HepG2 (cell line): ENCODE data around the gene NECAB2. TPM values are rescaled to one million over a fixed set of nuclear protein-coding genes. Genes with fewer than 3 reads are reported as not detected.
A peak's percentile ranks its signal among the peaks of the same experiment; 100 is the strongest.

Experiments used
- CEBPG ChIP-seq: IDR thresholded peaks from 2 replicates; pipeline ENCODE4 v1.6.1; 2016
- HCFC1 ChIP-seq: fragments of 150-350 bp; IDR thresholded peaks from 2 replicates; pipeline ENCODE4 v1.6.1; 2014; ENCODE audit warnings: low read depth, low read length
- KDM4B ChIP-seq: sonication (generic); formaldehyde crosslinking; IDR thresholded peaks from 2 replicates; pipeline ENCODE4 v1.4.0; 2020; ENCODE audit warnings: missing genetic modification reagents
- MAFG ChIP-seq: sonication (generic); formaldehyde crosslinking; IDR thresholded peaks from 2 replicates; pipeline ENCODE4 v1.5.1; 2020; ENCODE audit warnings: mild to moderate bottlenecking, missing genetic modification reagents
- MXD4 ChIP-seq: IDR thresholded peaks from 2 replicates; pipeline ENCODE4 v1.6.1; 2016; ENCODE audit warnings: mild to moderate bottlenecking, missing biosample characterization, missing genetic modification reagents
- PRMT3 ChIP-seq: sonication (generic); formaldehyde crosslinking; IDR thresholded peaks from 2 replicates; pipeline ENCODE4 v1.8.1; 2022; ENCODE audit warnings: low read depth, mild to moderate bottlenecking, moderate library complexity, missing genetic modification reagents, borderline replicate concordance
- RAD51 ChIP-seq: fragments of 450-650 bp; IDR thresholded peaks from 2 replicates; pipeline ENCODE4 v1.6.1; 2016; ENCODE audit warnings: borderline replicate concordance
- REPIN1 ChIP-seq: sonication (generic); formaldehyde crosslinking; IDR thresholded peaks from 2 replicates; pipeline ENCODE4 v1.8.0; 2022; ENCODE audit warnings: missing genetic modification reagents, low read depth, mild to moderate bottlenecking, borderline replicate concordance
- REST ChIP-seq, 2 experiments: IDR thresholded peaks; 2 replicates each; pipeline ENCODE4 v1.6.1; 2011 to 2012; ENCODE audit warnings: low read length in 2 of 2, borderline replicate concordance in 1 of 2, low read depth in 1 of 2, mild to moderate bottlenecking in 1 of 2, moderate library complexity in 1 of 2
- SP140L ChIP-seq: sonication (generic); formaldehyde crosslinking; IDR thresholded peaks from 2 replicates; pipeline ENCODE4 v1.4.0; 2020; ENCODE audit warnings: missing genetic modification reagents, borderline replicate concordance
- SRSF4 ChIP-seq: fragments of 200-400 bp; formaldehyde crosslinking; IDR thresholded peaks from one replicate; pipeline ENCODE4 v1.6.1; 2018; ENCODE audit warnings: mild to moderate bottlenecking, low read depth, low read length, moderate library complexity; ENCODE audit not compliant: poor library complexity, severe bottlenecking
- THYN1 ChIP-seq: sonication (generic); formaldehyde crosslinking; IDR thresholded peaks from 2 replicates; pipeline ENCODE4 v1.8.1; 2023; ENCODE audit warnings: low read depth, mild to moderate bottlenecking, moderate library complexity, missing genetic modification reagents, borderline replicate concordance
- XRCC5 ChIP-seq: fragments of 200-400 bp; formaldehyde crosslinking; optimal IDR thresholded peaks from 2 replicates; pipeline ENCODE3; 2017; ENCODE audit warnings: mild to moderate bottlenecking, low read length
- ZEB1 ChIP-seq: IDR thresholded peaks from 2 replicates; pipeline ENCODE4 v1.6.1; 2012; ENCODE audit warnings: mild to moderate bottlenecking, low read depth, inconsistent platforms; ENCODE audit not compliant: insufficient replicate concordance
- ZNF44 ChIP-seq: sonication (generic); formaldehyde crosslinking; IDR thresholded peaks from 2 replicates; pipeline ENCODE4 v1.5.1; 2020; ENCODE audit warnings: mild to moderate bottlenecking, missing genetic modification reagents
- ZNF484 ChIP-seq: sonication (generic); formaldehyde crosslinking; IDR thresholded peaks from 2 replicates; pipeline ENCODE4 v1.5.1; 2020; ENCODE audit warnings: mild to moderate bottlenecking, low read depth, missing genetic modification reagents, borderline replicate concordance
- ZNF557 ChIP-seq: sonication (generic); formaldehyde crosslinking; IDR thresholded peaks from 2 replicates; pipeline ENCODE4 v1.4.0; 2020; ENCODE audit warnings: missing genetic modification reagents
- ZNF558 ChIP-seq: sonication (generic); formaldehyde crosslinking; IDR thresholded peaks from 2 replicates; pipeline ENCODE4 v1.9.0; 2022; ENCODE audit warnings: mild to moderate bottlenecking, missing genetic modification reagents, borderline replicate concordance
- ZNF577 ChIP-seq: sonication (generic); formaldehyde crosslinking; IDR thresholded peaks from 2 replicates; pipeline ENCODE4 v1.4.0; 2020; ENCODE audit warnings: mild to moderate bottlenecking, low read depth, missing genetic modification reagents, borderline replicate concordance
- ZNF768 ChIP-seq: sonication (generic); formaldehyde crosslinking; IDR thresholded peaks from 2 replicates; pipeline ENCODE4 v1.4.0; 2020; ENCODE audit warnings: missing genetic modification reagents
- ZNF816 ChIP-seq: sonication (generic); formaldehyde crosslinking; IDR thresholded peaks from 2 replicates; pipeline ENCODE4 v1.8.0; 2022; ENCODE audit warnings: missing genetic modification reagents, mild to moderate bottlenecking, borderline replicate concordance
- ZSCAN9 ChIP-seq: IDR thresholded peaks from 2 replicates; pipeline ENCODE4 v1.6.1; 2016; ENCODE audit warnings: borderline replicate concordance
- polyA plus RNA-seq, 8 experiments: library from polyadenylated mRNA; depleted of rRNA in 3 of 8; stranded (reverse) in 7 of 8; unstranded in 1 of 8; fragments of >200 nt; fragmentation: Illumina TruSeq in 4 of 8; extraction: Trizol in 4 of 8; gene quantifications; 2 replicates each; pipeline versions ENCODE4 v1.2.1 to v1.2.3, GENCODE V29; 2011 to 2016; ENCODE audit warnings: low read depth in 4 of 8, missing spikeins in 1 of 8, mixed read lengths in 1 of 8; ENCODE audit not compliant: insufficient read depth in 1 of 8
- total RNA-seq, 5 experiments: library from RNA; depleted of rRNA; stranded (reverse); fragments of >200 nt; fragmentation: Illumina TruSeq; extraction: Trizol; gene quantifications; 2 replicates each; pipeline ENCODE4 v1.2.3, GENCODE V29; 2016; ENCODE audit warnings: low read depth in 1 of 5
- TF ChIP-seq, protein P1 (sequence below): sonication (generic); formaldehyde crosslinking; IDR thresholded peaks from 2 replicates; pipeline ENCODE4 v1.8.0; 2022; ENCODE audit warnings: low read depth, missing genetic modification reagents
- TF ChIP-seq, protein P2 (sequence below): sonication (generic); formaldehyde crosslinking; IDR thresholded peaks from 2 replicates; pipeline ENCODE4 v1.4.0; 2020; ENCODE audit warnings: missing genetic modification reagents

The NECAB2 gene
- total and polyA plus RNA-seq, 2 of the 13 experiments (the other 11 are each of a cell fraction or from before 2014, with no cell fraction given): 0.21 to 0.49 TPM

GRCh38 chr16:83948914-83949723, 18.9 kb upstream of the NECAB2 start (continued):
- TF ChIP-seq SRSF4 (no peak), RAD51 (no peak), KDM4B (peak; percentile 65; the same call in 1 of the 2 replicates), ZNF577 (CRISPR knock-in tag) (no peak), ZNF557 (CRISPR knock-in tag) (no peak), REPIN1 (CRISPR knock-in tag) (no peak), THYN1 (CRISPR knock-in tag) (no peak), ZNF484 (no peak), ZNF768 (CRISPR knock-in tag) (peak; percentile 100), MXD4 (peak; percentile 42; the same call in 1 of the 2 replicates), XRCC5 (no peak), ZNF44 (CRISPR knock-in tag) (no peak; the same call in 1 of the 2 replicates), SP140L (no peak), ZNF816 (CRISPR knock-in tag) (no peak), PRMT3 (CRISPR knock-in tag) (no peak), CEBPG (CRISPR knock-in tag) (no peak), MAFG (peak; percentile 70), REST (IDR thresholded peaks at IDR 0.05; ENCODE audit: borderline replicate concordance in 1 of 2, low read depth in 1 of 2, low read length in 2 of 2) (peak in 1 of 2 experiments; percentile 50; a peak in 1 of 4 replicates), HCFC1 (no peak), ZEB1 (peak; percentile 83), ZSCAN9 (CRISPR knock-in tag) (no peak), ZNF558 (CRISPR knock-in tag) (no peak)
- TF ChIP-seq, protein P1, sequence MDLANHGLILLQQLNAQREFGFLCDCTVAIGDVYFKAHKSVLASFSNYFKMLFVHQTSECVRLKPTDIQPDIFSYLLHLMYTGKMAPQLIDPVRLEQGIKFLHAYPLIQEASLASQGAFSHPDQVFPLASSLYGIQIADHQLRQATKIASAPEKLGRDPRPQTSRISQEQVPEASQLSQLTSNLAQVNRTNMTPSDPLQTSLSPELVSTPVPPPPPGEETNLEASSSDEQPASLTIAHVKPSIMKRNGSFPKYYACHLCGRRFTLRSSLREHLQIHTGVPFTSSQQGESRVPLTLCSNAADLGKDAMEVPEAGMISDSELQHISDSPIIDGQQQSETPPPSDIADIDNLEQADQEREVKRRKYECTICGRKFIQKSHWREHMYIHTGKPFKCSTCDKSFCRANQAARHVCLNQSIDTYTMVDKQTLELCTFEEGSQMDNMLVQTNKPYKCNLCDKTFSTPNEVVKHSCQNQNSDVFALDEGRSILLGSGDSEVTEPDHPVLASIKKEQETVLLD: no peak
- TF ChIP-seq, protein P2, sequence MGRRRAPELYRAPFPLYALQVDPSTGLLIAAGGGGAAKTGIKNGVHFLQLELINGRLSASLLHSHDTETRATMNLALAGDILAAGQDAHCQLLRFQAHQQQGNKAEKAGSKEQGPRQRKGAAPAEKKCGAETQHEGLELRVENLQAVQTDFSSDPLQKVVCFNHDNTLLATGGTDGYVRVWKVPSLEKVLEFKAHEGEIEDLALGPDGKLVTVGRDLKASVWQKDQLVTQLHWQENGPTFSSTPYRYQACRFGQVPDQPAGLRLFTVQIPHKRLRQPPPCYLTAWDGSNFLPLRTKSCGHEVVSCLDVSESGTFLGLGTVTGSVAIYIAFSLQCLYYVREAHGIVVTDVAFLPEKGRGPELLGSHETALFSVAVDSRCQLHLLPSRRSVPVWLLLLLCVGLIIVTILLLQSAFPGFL (CRISPR knock-in tag): no peak
